Right renal pelvis (tissue), 4 donors: Measurements from ENCODE around the gene UNKL. TPM values are rescaled to one million over a fixed set of nuclear protein-coding genes. Genes with fewer than 3 reads are reported as not detected.
A peak's percentile ranks its signal among the peaks of the same experiment; 100 is the strongest.

Experiments used
- DNase-seq, 4 donors: peaks; one replicate each; pipeline ENCODE4 v3.0.0-alpha.2; 2013; ENCODE audit warnings: low read depth in 4 of 4, low spot score in 3 of 4, missing footprints in 1 of 4
- polyA plus RNA-seq, 4 donors: library from polyadenylated mRNA; unstranded; fragments of 120-200 nt; gene quantifications; one replicate each; pipeline ENCODE4 v1.2.1, GENCODE V29; 2013; ENCODE audit not compliant: insufficient read length in 4 of 4

UNKL gene
- polyA plus RNA-seq, 4 donors = 14.2 to 21.1 (median 17.0) TPM

DNA sequence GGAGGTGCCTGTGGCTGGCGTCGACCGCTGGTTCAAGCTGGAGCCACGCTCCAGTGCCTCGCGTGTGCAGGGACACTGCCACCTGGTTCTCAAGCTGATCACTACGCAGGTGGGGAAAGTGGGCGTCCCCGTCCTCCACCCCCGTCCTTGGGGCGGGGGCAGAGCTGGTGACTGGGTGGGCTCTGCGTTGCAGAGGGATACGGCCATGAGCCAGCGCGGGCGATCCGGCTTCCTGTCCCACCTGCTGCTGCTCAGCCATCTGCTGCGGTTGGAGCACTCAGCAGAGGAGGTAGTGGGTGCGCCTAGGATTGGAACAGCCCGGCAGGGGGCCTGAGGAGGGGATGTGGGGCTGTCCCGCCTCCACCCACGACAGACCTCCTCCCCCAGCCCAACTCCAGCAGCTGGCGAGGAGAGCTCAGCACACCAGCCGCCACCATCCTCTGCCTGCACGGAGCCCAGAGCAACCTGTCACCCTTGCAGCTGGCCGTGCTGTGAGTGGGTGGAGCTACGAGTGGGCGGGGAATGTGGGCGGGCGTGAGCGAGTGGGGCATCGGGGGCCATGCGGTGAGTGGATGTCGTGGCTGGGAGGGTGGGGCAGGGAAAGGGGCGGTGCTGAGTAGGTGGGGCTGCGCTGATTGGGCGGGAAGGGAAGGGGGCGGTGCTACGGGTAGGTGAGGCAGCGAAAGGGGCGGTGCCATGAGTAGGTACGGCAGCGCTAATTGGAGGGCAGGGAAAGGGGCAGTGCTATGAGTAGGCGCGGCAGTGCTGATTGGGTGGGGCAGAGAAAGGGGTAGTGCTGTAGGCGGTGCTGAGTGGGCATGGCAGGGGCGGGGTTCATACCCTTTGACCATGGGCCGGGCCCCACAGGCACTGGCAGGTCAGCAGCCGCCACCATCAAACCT is 71.7 kb downstream of the UNKL start:
- peak; percentile 79 to 87 (median 84) for DNase-seq

- DNase-seq = no peak
Measured at GRCh38 chr16:1341495-1342420, 72.7 kb downstream of the UNKL start.

- no peak for DNase-seq
Measured at GRCh38 chr16:1340730-1341494, 73.6 kb downstream of the UNKL start.

GRCh38 chr16:1338855-1339675 is 75.4 kb downstream of the UNKL start:
- no peak for DNase-seq

GRCh38 chr16:1338119-1338730 is 76.3 kb downstream of the UNKL start:
- DNase-seq = no peak

- DNase-seq = no peak
Measured at GRCh38 chr16:1337486-1337885, 77.0 kb downstream of the UNKL start.

DNA sequence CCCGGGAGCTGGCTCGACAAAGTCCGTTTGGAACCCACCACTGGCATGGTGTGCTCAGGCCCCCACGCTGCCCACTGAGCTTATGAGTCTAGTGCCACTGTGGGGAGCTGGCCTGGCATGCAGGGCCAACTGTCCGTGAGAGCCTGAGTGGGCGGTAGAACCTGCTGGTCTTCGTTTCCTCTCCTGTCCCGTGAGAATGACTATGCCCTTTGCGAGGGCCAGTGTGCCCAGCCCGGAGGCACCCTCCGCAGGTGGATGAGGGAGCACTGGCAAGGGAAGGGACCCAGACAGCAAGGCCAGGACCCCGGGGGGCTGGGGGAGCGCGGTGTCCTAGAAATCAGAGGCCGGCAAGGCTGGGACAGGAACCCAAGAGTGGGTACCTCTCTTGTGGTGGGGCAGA is 77.9 kb downstream of the UNKL start:
- no peak for DNase-seq

- DNase-seq = no peak
Measured at GRCh38 chr16:1335996-1336395, 78.5 kb downstream of the UNKL start.

DNA sequence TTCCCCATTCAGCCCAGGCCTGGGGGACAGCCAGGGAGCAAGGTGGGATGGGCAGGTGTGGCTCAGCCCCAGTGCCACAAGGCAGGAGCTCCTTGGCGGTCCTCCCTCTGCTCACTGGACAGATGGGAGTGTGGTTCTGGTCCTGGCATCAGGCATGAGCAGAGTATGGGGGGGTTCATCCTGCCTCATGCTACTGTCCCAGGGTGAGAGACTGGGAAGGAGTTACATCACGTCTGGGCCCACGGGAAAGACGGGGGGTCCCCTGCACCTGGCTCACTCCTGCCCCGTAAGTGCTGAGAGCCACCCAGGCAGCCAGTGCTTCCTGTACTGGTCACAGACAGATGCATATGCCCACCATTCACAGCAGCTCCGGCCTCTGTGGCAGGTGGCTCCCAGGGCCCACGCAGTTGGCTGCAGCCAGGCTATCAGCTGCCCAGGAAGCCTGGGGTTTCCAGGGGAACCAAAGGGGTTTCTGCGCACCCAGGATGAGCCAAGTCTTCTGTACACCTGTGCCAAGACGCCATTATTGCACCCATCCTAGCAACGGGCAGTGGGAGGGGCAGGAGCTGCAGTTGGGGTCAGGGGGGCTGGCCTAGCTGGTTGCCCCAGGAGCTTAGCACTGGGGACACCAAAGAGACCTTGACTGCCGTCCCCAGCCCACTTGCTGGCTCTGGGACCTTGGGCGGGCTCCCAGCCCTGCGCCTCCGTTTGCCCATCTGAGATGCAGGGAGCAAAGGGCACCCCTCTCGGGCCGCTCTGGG is 79.1 kb downstream of the UNKL start:
- DNase-seq = no peak

DNA sequence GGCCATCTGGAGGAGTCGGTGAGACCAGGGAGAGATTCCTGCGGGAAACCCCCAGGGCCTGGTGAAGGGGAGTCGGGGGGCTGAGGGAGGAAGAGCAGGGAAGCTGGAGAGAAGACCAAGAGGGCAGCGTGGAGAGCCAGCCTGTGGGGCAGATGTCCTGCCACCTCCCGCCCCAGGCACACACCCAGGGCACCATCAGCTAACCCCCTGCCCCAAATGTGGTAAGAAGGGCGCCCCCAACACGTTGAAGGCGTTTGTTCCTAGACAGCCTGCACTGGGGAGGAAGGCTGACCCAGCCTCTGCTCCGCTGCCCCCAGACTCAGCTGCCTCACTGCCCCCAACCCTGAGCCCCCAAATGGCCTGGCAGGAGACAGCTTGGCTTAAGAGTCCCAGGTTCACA is 79.8 kb downstream of the UNKL start:
- no peak for DNase-seq

DNA sequence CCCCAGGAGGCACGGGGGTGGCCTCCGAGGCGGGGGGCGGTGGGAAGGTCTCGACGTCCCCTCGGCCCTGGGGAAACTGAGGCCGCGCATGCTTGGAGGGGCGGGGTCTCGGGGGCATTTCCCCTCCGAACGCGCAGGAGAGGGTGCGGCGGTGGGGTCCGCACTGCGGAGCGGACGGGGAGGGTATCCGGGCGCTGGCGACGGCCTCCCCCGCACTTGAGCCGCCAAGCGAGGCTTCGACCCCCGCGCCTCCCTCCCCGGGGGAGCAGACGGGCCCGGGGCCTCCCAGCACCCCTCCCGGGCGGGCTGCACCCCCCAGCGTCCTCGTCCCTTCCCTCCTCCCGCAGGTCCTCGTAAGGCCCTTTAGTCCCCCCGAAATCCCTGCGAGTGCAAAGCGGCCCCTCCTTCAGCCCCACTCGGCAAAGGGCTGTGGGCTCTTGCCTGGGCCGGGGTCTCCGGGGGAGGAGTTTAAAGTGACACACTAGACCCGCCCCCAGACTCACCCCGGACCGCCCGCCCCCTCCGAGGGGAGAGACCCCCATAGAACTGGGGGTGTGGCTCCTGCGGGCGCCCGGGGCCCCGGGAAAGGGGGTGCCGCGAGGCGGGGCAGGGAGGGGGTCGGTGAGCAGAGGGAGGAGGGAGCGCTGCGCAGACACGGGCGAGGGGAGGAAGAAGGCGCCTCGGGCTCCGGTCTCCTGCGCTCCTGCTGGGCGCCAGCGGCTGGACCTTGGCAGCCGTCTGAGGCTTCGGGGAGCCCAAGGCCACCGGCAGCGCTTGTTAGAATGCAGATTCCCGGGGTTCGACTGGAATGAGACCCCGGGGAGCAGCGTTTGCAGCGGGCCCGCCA is 80.4 kb downstream of the UNKL start:
- DNase-seq = no peak

DNA sequence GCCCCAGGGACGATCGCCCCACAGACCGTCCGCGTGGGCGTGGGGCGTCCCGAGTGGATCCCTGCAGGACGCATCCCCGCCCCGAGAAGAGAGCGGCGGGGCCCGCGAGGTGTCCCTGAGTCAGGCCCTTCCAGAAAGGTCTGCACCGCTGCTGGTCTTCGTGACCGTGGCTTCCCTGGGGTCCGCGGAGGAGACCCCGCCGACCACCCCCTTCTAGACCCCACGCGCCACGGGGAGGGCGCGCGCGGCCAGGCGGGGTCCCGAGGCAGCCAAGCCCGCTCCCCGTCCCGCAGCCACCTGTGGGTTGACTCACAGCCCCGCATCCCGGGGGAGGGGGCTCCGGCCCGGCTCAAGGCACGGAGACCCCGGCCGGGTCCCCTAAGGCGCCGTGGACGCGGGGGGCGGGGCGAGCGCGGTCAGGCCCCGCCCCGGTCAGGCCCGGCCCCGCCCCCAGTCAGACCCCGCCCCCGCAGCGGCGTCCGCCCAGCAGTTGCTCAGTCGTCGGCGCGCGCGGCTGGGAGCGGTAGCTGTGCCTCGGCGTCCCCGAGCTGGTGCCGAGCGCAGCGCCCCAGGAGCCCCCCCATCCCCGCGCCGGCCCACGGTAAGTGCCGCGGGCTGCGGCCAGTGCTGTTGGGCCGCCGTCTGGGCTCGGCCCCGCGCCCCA is 81.2 kb downstream of the UNKL start, which contains the start of gene BAIAP3:
Gene BAIAP3, plus strand, starts transcription at position 497 of the 664 bp plus-strand sequence. CDS start 4,905 bp downstream, outside the sequence.
- DNase-seq = no peak

- DNase-seq = no peak
Measured at GRCh38 chr16:1332618-1333148, 81.8 kb downstream of the UNKL start.

- peak; percentile 55 to 85 (median 71) for DNase-seq
Measured at GRCh38 chr16:1331712-1332617, 82.5 kb downstream of the UNKL start.

GRCh38 chr16:1330931-1331711 is 83.4 kb downstream of the UNKL start:
- no peak for DNase-seq
